ENCODE measurements around the gene TNXB. TPM values are rescaled to one million over a fixed set of nuclear protein-coding genes. Genes with fewer than 3 reads are reported as not detected.

Gene TNXB
- polyA plus RNA-seq, 2 of the 4 experiments (the other 2 are of a cell fraction): 0.80 to 1.7 TPM

GRCh38 chr6:32092760-32093497 is 16.2 kb downstream of the TNXB start:
- 18% methylated on average over 8 of the region's 8 CpGs for WGBS (ENCODE audit: missing lambda C conversion rate)
- FAIRE-seq (no peak), DNase-seq (ENCODE audit: low read depth in 1 of 2, low spot score in 1 of 2) (peak in 1 of 2 experiments; percentile 34), ATAC-seq (peak; percentile 12 to 52; a peak in 3 of 6 replicates)
- H3K9me3 ChIP-seq: no peaks in the 10 kb centered on the region
- H3K4me1 ChIP-seq: peaks cover 11% of the 10 kb centered on the region; the same call in 2 of the 3 replicates
- H3K4me3 ChIP-seq: no peak overlapping the region
- POLR2A ChIA-PET: interaction anchor here (1.2 kb wide), 1 partner anchor 15 kb away, joined by 3 read pairs; no protein-coding TSS in a partner anchor
- no peak for TF ChIP-seq ZFP36 (IDR thresholded peaks at IDR 0.05; ENCODE audit: borderline replicate concordance, partially characterized antibody)
- CTCF ChIA-PET: interaction anchor here (0.8 to 3.1 kb wide), 2 partner anchors 25 to 892 kb away, joined by 3 to 16 read pairs; no protein-coding TSS in a partner anchor
- H3K4me2 ChIP-seq: peak overlapping the region; percentile 45
- no peak overlapping the region for H3K27ac ChIP-seq

- ATAC-seq: no peak
- no peaks in the 10 kb centered on the region for H3K9me3 ChIP-seq
- ChIA-PET POLR2A (no interaction called here), CTCF (interaction anchor here (0.6 to 5.9 kb wide), 7 partner anchors 10 to 1218 kb away, joined by 3 to 41 read pairs (median 3); no protein-coding TSS in a partner anchor)
- H3K4me1 ChIP-seq: peaks cover 11% of the 10 kb centered on the region; the same call in 2 of the 3 replicates
- no peak for DNase-seq (ENCODE audit: low read depth in 1 of 2, low spot score in 1 of 2)
- H3K27ac ChIP-seq: no peak overlapping the region
- TF ChIP-seq CBX8 (IDR thresholded peaks at IDR 0.05) (no peak), TFCP2L1 (CRISPR knock-in tag; IDR thresholded peaks at IDR 0.05) (no peak), CTCF (IDR thresholded peaks at IDR 0.05) (no peak), EP300 (IDR thresholded peaks at IDR 0.05) (no peak)
- H3K4me2 ChIP-seq: no peak overlapping the region
- WGBS (ENCODE audit: missing lambda C conversion rate): 66% methylated on average over 7 of the region's 10 CpGs
- FAIRE-seq: no peak
- H3K4me3 ChIP-seq: no peak overlapping the region
Measured at GRCh38 chr6:32089082-32089828, 19.9 kb downstream of the TNXB start.

GRCh38 chr6:32088487-32089049 is 20.6 kb downstream of the TNXB start:
- WGBS (ENCODE audit: missing lambda C conversion rate): 90% methylated on average over 4 of the region's 14 CpGs
- POLR2A ChIA-PET: no interaction called here
- H3K4me1 ChIP-seq: peaks cover 11% of the 10 kb centered on the region; the same call in 2 of the 3 replicates
- no peak overlapping the region for H3K27ac ChIP-seq
- CTCF ChIA-PET: interaction anchor here (0.6 to 5.9 kb wide), 12 partner anchors 9 to 1219 kb away, joined by 3 to 41 read pairs (median 4); no protein-coding TSS in a partner anchor
- ATAC-seq (0 out of 6 replicates have a peak, but pooled peaks of 1 of the 2 experiments have one; percentile 5), DNase-seq (ENCODE audit: low read depth in 1 of 2, low spot score in 1 of 2) (no peak), FAIRE-seq (no peak)
- no peak overlapping the region for H3K4me3 ChIP-seq
- H3K9me3 ChIP-seq: no peaks in the 10 kb centered on the region
- no peak overlapping the region for H3K4me2 ChIP-seq
- TF ChIP-seq HES2 (IDR thresholded peaks at IDR 0.05) (no peak), KDM1A (IDR thresholded peaks at IDR 0.05; ENCODE audit: low read depth) (no peak), CEBPB (IDR thresholded peaks at IDR 0.05) (no peak), E2F6 (IDR thresholded peaks at IDR 0.05; ENCODE audit: borderline replicate concordance, low read depth) (no peak), MAX (IDR thresholded peaks at IDR 0.05) (no peak), MAZ (IDR thresholded peaks at IDR 0.05; ENCODE audit: borderline replicate concordance, low read depth, low read length) (no peak), TP53 (CRISPR knock-in tag; IDR thresholded peaks at IDR 0.05) (no peak), CBX2 (IDR thresholded peaks at IDR 0.05; ENCODE audit: borderline replicate concordance, low read depth) (no peak), ZSCAN20 (CRISPR knock-in tag; IDR thresholded peaks at IDR 0.05) (no peak), NPAS2 (CRISPR knock-in tag; IDR thresholded peaks at IDR 0.05; ENCODE audit: borderline replicate concordance) (no peak), REST (IDR thresholded peaks at IDR 0.05) (no peak), ZFP36 (IDR thresholded peaks at IDR 0.05; ENCODE audit: borderline replicate concordance, partially characterized antibody) (no peak), JUN (IDR thresholded peaks at IDR 0.05) (no peak), ELK1 (IDR thresholded peaks at IDR 0.05; ENCODE audit: low read depth, low read length) (no peak), MAFK (IDR thresholded peaks at IDR 0.05; ENCODE audit: partially characterized antibody) (no peak), EHMT2 (IDR thresholded peaks at IDR 0.05; ENCODE audit: low read depth) (no peak), FOXS1 (CRISPR knock-in tag; IDR thresholded peaks at IDR 0.05) (no peak), MYC (IDR thresholded peaks at IDR 0.05; ENCODE audit: borderline replicate concordance, low read length) (no peak)
